ENCODE measurements around the gene PRSS27.

GRCh38 chr16:2763173-2763572 is 43.1 kb upstream of the PRSS27 start:
- no peak for TF ChIP-seq EP300 (IDR thresholded peaks at IDR 0.05)
- no peak for TF ChIP-seq POLR2A (IDR thresholded peaks at IDR 0.05; ENCODE audit: low read depth)
- TF ChIP-seq CTCF (IDR thresholded peaks at IDR 0.05) = no peak
- TF ChIP-seq POLR2AphosphoS5 (IDR thresholded peaks at IDR 0.05) = no peak

Data from esophagus muscularis mucosa (tissue), 4 donors.